Measurements from ENCODE around the gene MRPS21. TPM values are rescaled to one million over a fixed set of nuclear protein-coding genes. Genes with fewer than 3 reads are reported as not detected.

MRPS21 gene
- 48.0 TPM for total RNA-seq
- long read RNA-seq, transcript MRPS21-201 (2 exons, 1,462 nt), result major isoform, 22 of 37 reads
- long read RNA-seq, transcript MRPS21-202 (3 exons, 1,226 nt), result minor isoform, 13 of 37 reads
- long read RNA-seq, partial matches to known transcripts, result 0 of 37 reads
- long read RNA-seq, other reads (novel, unspliced or antisense), result 2 of 37 reads

DNA sequence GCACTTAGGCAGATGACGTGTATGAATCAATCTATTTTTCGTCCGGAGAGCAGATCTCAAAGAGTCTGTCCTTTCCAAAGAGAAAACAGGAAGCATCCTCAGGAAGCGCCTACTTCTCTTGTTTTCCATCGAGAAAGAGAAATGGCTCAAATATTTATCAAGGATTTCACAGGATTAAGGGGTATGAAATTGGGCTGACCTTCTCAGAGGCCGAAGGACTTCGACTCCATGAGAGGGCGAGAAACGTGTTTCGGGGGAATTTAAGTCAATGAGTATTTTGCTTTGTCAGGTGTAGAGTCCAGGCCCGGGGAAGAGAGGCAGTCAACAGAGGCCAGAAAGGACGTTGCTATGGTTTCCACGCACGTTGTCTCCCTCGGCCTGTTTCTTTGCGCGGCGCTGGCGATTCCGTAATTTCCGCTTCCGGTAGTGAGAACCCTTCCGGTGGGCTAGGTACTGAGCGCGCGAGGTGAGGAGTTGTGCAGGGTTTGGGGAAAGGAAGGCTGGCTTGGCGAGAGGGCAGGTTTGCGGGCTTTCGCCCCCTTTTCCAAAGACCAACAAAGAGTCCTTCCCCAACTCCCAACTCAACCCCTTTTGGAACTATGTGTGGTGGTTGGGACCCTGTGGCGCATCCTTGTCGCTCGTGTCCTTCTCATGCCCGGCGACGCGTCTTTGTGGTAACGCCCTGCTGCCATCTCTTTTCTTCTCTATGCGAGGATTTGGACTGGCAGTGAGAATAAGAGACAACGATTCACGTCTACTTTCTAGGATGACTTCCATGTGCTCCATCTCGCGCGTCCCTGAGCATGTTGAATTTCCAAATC lies at the start of gene MRPS21:
TSS of gene MRPS21 (plus strand) at position 429 of the 821 bp plus-strand sequence. CDS start 506 bp downstream, outside the sequence.
- peak; percentile 94 for DNase-seq (ENCODE audit: low spot score)

DNA sequence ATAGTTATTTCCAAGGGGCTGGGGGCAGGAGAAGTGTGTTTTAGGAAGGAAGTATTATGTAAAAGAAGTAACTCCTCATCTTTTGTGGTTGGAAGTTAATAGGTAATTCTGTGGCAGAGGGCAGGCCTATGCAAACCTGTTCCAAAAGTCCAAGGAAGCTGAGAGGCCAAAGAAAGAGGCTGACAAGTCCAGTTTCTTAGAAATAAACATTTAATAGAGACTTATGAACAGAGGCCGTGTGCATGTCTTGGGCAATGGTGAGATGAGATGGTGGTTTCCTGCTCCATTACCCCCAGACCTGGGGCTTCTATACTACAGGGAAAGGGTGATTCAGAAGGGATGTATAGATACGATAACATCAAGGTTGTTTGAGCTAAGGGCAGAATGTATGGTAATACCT lies 43.7 kb upstream of the MRPS21 start:
- peak; percentile 1 for DNase-seq (ENCODE audit: low spot score)

GRCh38 chr1:150256198-150256553 lies 37.5 kb upstream of the MRPS21 start:
- no peak for DNase-seq (ENCODE audit: low spot score)

DNA sequence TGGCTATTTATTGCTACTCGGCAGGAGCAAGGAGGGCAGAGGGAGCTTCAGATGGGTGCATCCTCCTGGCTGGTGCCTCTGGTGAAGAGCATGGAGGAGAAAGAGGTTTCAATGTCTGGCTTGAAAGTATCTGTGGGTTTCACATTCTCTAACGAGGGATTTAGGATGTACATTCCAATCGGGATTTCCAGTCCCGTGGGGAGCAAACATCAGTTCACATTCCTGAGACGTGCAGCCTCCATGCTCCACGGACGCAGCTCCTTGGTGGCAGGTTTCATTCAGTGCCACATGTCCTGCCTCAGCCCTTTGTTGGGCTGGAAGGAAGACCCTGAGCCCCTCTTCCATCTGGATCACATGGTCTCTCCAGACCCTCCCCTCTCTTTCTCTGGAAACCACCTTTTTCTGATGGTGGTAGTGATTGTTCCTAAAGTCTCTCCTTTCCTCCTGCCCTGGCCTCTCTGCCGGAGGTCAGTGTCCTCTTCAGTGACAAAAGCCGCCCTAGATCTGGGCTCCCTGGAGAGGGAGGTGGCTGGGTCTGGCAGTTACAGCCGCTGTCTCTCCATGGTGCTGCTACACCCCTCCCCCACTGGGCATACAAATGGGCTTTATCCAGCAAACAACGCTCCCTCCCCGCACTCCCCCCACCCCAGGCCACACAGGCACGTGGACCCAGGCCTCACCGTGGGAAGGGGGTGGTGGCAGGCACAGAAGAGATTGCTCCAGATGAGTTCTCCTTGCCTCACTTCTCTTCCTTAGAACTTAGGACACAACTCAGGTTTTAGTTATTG lies 36.9 kb upstream of the MRPS21 start:
- DNase-seq (ENCODE audit: low spot score), result no peak

DNA sequence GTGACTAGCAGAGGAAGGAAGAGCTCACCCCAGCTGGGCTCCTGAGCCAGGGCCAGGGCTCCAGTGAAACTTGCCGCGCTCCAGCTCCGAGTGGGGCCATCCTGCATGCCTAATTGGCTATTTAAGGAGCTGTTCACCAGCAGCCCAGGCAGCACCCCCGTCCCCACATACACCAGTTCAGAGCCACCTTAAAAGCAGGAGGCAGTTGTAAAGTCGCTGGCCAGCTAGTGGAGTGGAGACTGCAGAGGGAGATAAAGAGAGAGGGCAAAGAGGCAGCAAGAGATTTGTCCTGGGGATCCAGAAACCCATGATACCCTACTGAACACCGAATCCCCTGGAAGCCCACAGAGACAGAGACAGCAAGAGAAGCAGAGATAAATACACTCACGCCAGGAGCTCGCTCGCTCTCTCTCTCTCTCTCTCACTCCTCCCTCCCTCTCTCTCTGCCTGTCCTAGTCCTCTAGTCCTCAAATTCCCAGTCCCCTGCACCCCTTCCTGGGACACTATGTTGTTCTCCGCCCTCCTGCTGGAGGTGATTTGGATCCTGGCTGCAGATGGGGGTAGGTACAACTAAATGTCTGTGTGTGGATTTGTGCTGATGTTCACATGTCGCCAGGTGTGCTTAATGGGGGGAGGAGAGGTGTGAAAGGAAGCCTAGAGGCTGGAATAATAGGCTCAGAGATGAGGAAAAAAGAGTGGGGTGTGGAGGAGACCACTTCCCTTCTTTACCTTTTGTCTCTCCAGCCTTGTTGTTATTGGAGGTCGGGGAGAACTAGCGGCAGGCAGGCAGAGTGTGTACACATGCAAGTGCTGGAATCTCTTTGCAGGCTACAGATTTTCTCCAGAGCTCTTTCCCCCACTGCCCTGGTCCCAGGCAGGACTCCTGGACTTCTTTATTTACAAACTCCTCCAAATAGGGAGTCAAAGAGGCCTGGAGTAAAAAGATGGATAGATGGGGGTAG lies 35.8 kb upstream of the MRPS21 start, which contains the start of gene CA14:
TSS of gene CA14 (plus strand) at position 151 of the 962 bp plus-strand sequence. CDS start at position 506, 355 bp downstream.
- no peak for DNase-seq (ENCODE audit: low spot score)

DNA sequence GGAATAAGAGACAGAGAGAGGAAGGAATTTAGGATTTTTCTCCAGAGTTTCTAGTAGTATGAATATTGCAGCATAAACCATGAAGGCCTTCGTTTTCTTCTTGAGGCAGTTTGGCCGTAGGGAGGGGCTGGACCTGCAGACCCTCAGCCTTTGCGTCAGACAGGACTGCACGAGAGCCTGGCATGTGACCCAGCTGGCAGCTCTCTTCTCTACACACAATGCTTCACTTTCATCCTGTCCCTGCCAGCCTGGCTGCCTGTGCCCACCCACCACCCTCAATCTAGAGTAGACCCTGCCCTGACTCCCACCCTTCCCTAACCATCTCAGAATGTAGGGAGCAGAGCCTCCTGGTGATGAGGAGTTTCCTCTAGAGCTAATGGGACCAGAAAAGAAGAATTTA lies 34.4 kb upstream of the MRPS21 start:
- no peak for DNase-seq (ENCODE audit: low spot score)

GRCh38 chr1:150259758-150260669 lies 33.6 kb upstream of the MRPS21 start:
- DNase-seq (ENCODE audit: low spot score), result no peak

- DNase-seq (ENCODE audit: low spot score), result no peak
These were observed 32.3 kb upstream of the MRPS21 start for GRCh38 chr1:150261367-150261766.

GRCh38 chr1:150262388-150263320 lies 31.0 kb upstream of the MRPS21 start:
- DNase-seq (ENCODE audit: low spot score), result no peak

DNA sequence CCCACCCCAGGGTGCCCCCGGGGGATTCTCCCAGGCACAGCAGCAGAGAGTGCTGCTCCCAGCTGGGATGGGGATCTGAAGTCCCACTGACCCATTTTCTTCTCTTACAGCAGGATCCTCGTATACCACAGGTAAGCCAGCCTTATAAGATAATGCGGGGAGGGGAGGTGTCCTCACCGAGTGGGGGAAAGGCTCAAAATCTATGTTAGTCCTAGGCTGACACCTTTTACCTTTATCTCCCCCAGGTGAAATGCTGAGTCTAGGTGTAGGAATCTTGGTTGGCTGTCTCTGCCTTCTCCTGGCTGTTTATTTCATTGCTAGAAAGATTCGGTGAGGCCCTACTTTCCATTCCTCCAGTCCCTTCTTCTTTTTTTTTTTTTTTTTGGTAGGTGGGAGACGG lies 30.1 kb upstream of the MRPS21 start:
- no peak for DNase-seq (ENCODE audit: low spot score)

- no peak for DNase-seq (ENCODE audit: low spot score)
These were observed 25.8 kb upstream of the MRPS21 start for GRCh38 chr1:150267896-150268295.

DNA sequence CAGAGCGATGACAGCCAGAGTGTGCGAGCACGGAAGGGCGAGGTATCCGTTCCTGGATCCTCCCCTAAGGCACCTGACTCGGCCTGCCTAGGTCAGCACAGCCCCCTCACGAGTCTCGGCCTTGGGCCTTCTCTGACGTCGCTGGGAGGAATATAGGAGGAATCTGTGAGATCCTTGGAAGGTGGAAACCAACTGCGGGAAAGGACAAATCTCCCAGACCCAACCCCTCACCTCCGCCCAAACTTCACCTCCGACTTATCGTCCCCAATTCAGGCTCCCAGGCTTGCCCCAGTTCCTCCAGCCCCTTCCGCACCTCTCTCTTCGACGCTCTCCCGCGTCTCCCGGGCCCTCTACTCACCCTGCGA lies 25.3 kb upstream of the MRPS21 start:
- no peak for DNase-seq (ENCODE audit: low spot score)

GRCh38 chr1:150268705-150269403 lies 24.8 kb upstream of the MRPS21 start, which contains the start of gene APH1A:
TSS of gene APH1A (minus strand) at chr1:150269016. CDS start at chr1:150268810, 206 bp downstream.
- peak; percentile 99 for DNase-seq (ENCODE audit: low spot score)

DNA sequence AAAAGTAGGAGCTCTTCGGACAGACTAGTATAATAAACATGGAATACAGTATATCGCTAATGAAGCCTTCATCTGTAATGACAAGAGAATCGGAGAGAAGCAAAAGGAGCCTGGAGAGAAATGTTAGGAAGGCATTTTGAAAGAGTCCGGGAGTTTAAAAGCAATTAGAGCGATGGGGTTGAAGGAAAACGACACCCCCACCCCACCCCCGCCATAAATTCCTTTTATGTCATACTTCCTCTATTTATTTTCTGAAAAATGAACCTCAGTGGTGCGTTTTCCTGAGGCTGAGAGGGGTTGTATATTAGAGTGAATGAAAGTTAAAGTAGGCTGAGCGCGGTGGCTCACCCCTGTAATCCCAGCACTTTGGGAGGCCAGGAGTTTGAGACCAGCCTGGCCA lies 24.2 kb upstream of the MRPS21 start:
- no peak for DNase-seq (ENCODE audit: low spot score)

GRCh38 chr1:150271291-150271959 lies 22.2 kb upstream of the MRPS21 start:
- no peak for DNase-seq (ENCODE audit: low spot score)

DNA sequence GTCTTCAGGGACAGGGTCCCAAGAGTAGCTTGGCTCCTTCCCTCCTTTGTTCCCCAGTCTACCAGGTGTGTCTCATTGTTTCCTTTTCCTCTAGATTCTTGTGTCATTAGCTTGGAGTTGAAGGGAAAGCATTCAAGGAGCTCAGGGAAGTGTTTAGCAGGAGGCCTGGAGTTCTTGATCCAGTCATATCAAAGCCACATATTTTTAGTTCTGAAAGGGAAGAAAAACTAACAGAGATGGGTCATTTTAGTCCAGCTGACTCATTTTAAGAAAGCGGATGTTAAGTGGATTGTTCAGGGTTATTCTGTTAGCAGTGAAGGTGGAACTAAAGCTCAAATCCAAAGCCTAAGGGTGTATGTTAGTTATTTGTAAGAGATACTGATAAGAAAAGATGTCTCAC lies 20.4 kb upstream of the MRPS21 start:
- DNase-seq (ENCODE audit: low spot score), result no peak

DNA sequence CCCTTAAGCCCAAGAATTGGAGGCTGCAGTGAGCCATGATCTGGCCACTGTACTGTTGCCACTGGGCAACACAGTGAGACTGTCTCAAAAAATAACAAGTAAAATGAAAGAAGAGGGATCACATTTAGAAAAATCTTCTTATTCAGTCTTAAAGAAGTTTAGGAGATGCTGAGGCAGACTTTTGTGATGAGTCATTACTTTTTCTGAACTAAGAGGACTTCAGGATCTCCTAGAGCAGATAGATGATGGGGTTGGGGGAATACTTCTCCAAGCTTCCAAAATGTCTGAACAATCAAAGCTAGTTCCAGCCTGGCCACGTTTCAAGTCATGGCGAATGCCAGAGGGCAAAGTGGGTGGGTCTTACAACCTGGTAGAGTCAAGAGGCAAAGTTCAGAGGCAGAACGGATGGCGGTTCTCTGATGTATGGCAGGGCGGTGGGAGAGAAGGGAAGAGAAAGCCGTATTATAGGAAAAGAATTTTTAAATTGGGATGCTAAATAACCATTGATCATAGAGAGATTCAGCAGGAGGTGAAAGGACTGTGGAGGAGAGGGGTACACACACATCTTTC lies 13.4 kb upstream of the MRPS21 start:
- no peak for DNase-seq (ENCODE audit: low spot score)
